Bronchial epithelial cell (primary cell): ENCODE results near the gene RNU1-3. TPM values are rescaled to one million over a fixed set of nuclear protein-coding genes. Genes with fewer than 3 reads are reported as not detected.
"Not testable (repeated sequence)": the region's sequence is repeated elsewhere in the genome, so short reads cannot be mapped to it uniquely, and the experiment has no call there.

Experiments used
- DNase-seq: peaks from one replicate; pipeline ENCODE4 v3.0.0-alpha.2; 2010; ENCODE audit warnings: low read depth
- FAIRE-seq: peaks from 2 replicates; lab custom pipeline; 2011; peaks lifted over from hg19 to GRCh38; lab: Jason Lieb, UNC
- H3K27me3 ChIP-seq: 2 replicates; pipeline ENCODE4 v1.5.1; 2011; ENCODE audit warnings: low read length; ENCODE audit not compliant: control insufficient read depth, insufficient read depth
- H3K36me3 ChIP-seq: 2 replicates; pipeline ENCODE4 v1.5.1; 2011; ENCODE audit warnings: low read length; ENCODE audit not compliant: control insufficient read depth, insufficient read depth
- H3K4me3 ChIP-seq: 2 replicates; pipeline ENCODE4 v1.5.1; 2011; ENCODE audit warnings: mild to moderate bottlenecking, low read depth, low read length, control low read depth
- CTCF ChIP-seq: IDR thresholded peaks from 2 replicates; pipeline ENCODE4 v1.5.1; 2011; ENCODE audit warnings: mild to moderate bottlenecking, moderate library complexity, low read length, control low read depth, inconsistent platforms; ENCODE audit not compliant: insufficient read depth, severe bottlenecking
- total RNA-seq: library from RNA; depleted of rRNA; stranded (reverse); fragments of >200 nt; gene quantifications from 2 replicates; pipeline ENCODE4 v1.2.1, GENCODE V29; 2014

RNU1-3 gene
- total RNA-seq, 1 donor from 2014 or later = 5,262 TPM

GRCh38 chr1:16644482-16645270 is 22.1 kb downstream of the RNU1-3 start:
- not testable (repeated sequence) for FAIRE-seq, H3K27me3 ChIP-seq, H3K36me3 ChIP-seq
- peak; percentile 72 for TF ChIP-seq CTCF
- DNase-seq = peak; percentile 80
- H3K4me3 ChIP-seq = peak overlapping the region; percentile 94

GRCh38 chr1:16644193-16644481 is 22.6 kb downstream of the RNU1-3 start:
- no peaks in the 10 kb centered on the region for H3K36me3 ChIP-seq
- no peak for TF ChIP-seq CTCF
- DNase-seq (no peak), FAIRE-seq (no peak)
- peak overlapping the region; percentile 94 for H3K4me3 ChIP-seq
- H3K27me3 ChIP-seq = no peaks in the 10 kb centered on the region

GRCh38 chr1:16643476-16644192 is 23.1 kb downstream of the RNU1-3 start:
- not testable (repeated sequence) for FAIRE-seq, DNase-seq, H3K36me3 ChIP-seq, H3K27me3 ChIP-seq
- peak overlapping the region; percentile 94 for H3K4me3 ChIP-seq

- DNase-seq, H3K27me3 ChIP-seq, FAIRE-seq, H3K4me3 ChIP-seq, H3K36me3 ChIP-seq: not testable (repeated sequence)
Measured at GRCh38 chr1:16643001-16643411, 23.7 kb downstream of the RNU1-3 start.

GRCh38 chr1:16642025-16642966 is 24.5 kb downstream of the RNU1-3 start:
- H3K4me3 ChIP-seq, H3K27me3 ChIP-seq, FAIRE-seq, DNase-seq, H3K36me3 ChIP-seq: not testable (repeated sequence)

GRCh38 chr1:16641159-16641975 is 25.4 kb downstream of the RNU1-3 start:
- not testable (repeated sequence) for H3K4me3 ChIP-seq, H3K27me3 ChIP-seq, H3K36me3 ChIP-seq, DNase-seq, FAIRE-seq

GRCh38 chr1:16639091-16640031 is 27.4 kb downstream of the RNU1-3 start:
- H3K27me3 ChIP-seq, FAIRE-seq, DNase-seq, H3K36me3 ChIP-seq, H3K4me3 ChIP-seq: not testable (repeated sequence)

GRCh38 chr1:16637941-16638778 is 28.6 kb downstream of the RNU1-3 start:
- FAIRE-seq = not testable (repeated sequence)

GRCh38 chr1:16636551-16637195 is 30.1 kb downstream of the RNU1-3 start:
- FAIRE-seq = not testable (repeated sequence)

More at GRCh38 chr1:16637941-16638778, 28.6 kb downstream of the RNU1-3 start:
- not testable (repeated sequence) for H3K36me3 ChIP-seq, H3K27me3 ChIP-seq, DNase-seq, H3K4me3 ChIP-seq

More at GRCh38 chr1:16636551-16637195, 30.1 kb downstream of the RNU1-3 start:
- H3K27me3 ChIP-seq, H3K36me3 ChIP-seq, DNase-seq, H3K4me3 ChIP-seq: not testable (repeated sequence)
